Heart left ventricle (tissue), 13 donors: Measurements from ENCODE around the gene AGER.

Experiments
- POLR2A ChIP-seq, 2 donors: fragments of 450-650 bp; IDR thresholded peaks; one replicate each; pipeline ENCODE4 v1.6.1; 2017; ENCODE audit warnings: antibody characterized with exemption in 2 of 2, mild to moderate bottlenecking in 2 of 2, moderate library complexity in 2 of 2
- TF ChIP-seq, protein P1 (sequence below), 12 donors: fragments of 200-600 bp; sonication (generic) in 4 of 12; IDR thresholded peaks; one replicate each; pipeline versions ENCODE4 v1.5.0 to v1.8.0; 2018 to 2022; ENCODE audit warnings: antibody characterized with exemption in 12 of 12, mild to moderate bottlenecking in 5 of 12
- donor health status: ischemic (EF 13 %, LVEDD 7.1; RV severe dilation, severe dysfunction).
- donor health status: DM: no; HTN: yes; CAD: no.
- donor health status: DM: no; HTN: no; CAD: no.
- donor health status: ischemic (EF 25% LVEDD 6.9; RV normal size, moderate dysfunction).
- donor health status: ischemic (EF 25% LVEDD 5.7; RV mildly dilated, moderate dysfunction).
- donor health status: ischemic (EF 35%, LVEDD 5.7; RV mildly dilated, moderate dysfunction).
- donor health status: nonischemic (EF 11% LVEDD 7.7; RV severe dilation, severe dysfunction).
- donor health status: DM: yes; HTN: yes; CAD: no.
- donor health status: PGD.
- donor health status: ischemic (EF 29% LVEDD 5.4; RV normal size, mild dysfunction).
- donor health status: nonischemic (EF 23%, LVEDD 6.1; RV moderate dilation, normal function).

DNA sequence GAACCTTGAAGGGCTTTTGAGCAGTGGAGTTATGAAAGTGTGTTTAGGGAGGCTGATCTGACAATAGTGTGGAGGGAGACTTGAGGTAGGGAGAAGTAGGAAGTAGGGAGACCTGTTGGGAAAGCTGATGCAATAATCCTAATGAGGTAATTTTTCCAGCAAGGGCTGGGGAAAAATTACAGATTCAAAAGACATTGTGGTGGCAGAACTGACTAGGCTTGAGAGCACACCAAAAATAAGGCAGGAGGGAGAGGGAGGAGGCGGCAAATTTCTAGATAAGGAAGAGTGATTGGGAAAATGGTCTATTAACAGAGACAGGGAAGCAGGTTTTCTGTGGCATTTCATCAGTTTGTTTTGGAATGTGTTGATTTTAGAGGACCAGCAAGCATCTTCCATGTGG, 37.8 kb downstream of the AGER start:
- TF ChIP-seq, protein P1, sequence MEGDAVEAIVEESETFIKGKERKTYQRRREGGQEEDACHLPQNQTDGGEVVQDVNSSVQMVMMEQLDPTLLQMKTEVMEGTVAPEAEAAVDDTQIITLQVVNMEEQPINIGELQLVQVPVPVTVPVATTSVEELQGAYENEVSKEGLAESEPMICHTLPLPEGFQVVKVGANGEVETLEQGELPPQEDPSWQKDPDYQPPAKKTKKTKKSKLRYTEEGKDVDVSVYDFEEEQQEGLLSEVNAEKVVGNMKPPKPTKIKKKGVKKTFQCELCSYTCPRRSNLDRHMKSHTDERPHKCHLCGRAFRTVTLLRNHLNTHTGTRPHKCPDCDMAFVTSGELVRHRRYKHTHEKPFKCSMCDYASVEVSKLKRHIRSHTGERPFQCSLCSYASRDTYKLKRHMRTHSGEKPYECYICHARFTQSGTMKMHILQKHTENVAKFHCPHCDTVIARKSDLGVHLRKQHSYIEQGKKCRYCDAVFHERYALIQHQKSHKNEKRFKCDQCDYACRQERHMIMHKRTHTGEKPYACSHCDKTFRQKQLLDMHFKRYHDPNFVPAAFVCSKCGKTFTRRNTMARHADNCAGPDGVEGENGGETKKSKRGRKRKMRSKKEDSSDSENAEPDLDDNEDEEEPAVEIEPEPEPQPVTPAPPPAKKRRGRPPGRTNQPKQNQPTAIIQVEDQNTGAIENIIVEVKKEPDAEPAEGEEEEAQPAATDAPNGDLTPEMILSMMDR (IDR thresholded peaks at IDR 0.05) = no peak
- no peak for TF ChIP-seq POLR2A (IDR thresholded peaks at IDR 0.05)
